Spleen (tissue), 7 donors: ENCODE data around the gene TSNAX.

Experiments used
- CTCF ChIP-seq, 11 experiments: fragments of 200-600 bp in 7 of 11; fragments of 450-650 bp in 4 of 11; sonication (generic) in 4 of 11; IDR thresholded peaks in 8 of 11; conservative IDR thresholded peaks in 3 of 11; 1 replicate in 7 of 11; 2 replicates in 4 of 11; pipeline versions ENCODE4 v1.4.0 to v1.8.0; 2016 to 2021; ENCODE audit warnings: antibody characterized with exemption in 11 of 11, inconsistent platforms in 4 of 11, mild to moderate bottlenecking in 1 of 11
- POLR2AphosphoS5 ChIP-seq, 3 donors: sonication (generic); formaldehyde crosslinking; IDR thresholded peaks; one replicate each; pipeline ENCODE4 v1.5.1; 2017; ENCODE audit warnings: antibody characterized with exemption in 3 of 3
- donor health status: DM: no; HTN: no; CAD: no; lungs with moderate emphysema.
- donor health status: DM: no; HTN: no; CAD: no.
- donor health status: DM: no; HTN: no; CAD: no.

- TF ChIP-seq CTCF (IDR thresholded peaks at IDR 0.05 in 8 of 11, conservative IDR thresholded peaks at IDR 0.05 in 3 of 11): no peak
- no peak for TF ChIP-seq POLR2AphosphoS5 (IDR thresholded peaks at IDR 0.05)
Measured at GRCh38 chr1:231557898-231558707, 29.6 kb downstream of the TSNAX start.
